GM23248 (cell line): ENCODE results near the gene DPP6.
"Not testable (repeated sequence)": the region's sequence is repeated elsewhere in the genome, so short reads cannot be mapped to it uniquely, and the experiment has no call there.

ENCODE experiments used
- EZH2 ChIP-seq: fragments of 200-600 bp; sonication (generic); IDR thresholded peaks from 2 replicates; pipeline ENCODE4 v1.6.1; 2018; ENCODE audit warnings: antibody characterized with exemption, mild to moderate bottlenecking; ENCODE audit not compliant: insufficient read depth, poor library complexity, severe bottlenecking
- EZH2phosphoT487 ChIP-seq: fragments of 200-600 bp; sonication (generic); IDR thresholded peaks from 2 replicates; pipeline ENCODE4 v1.6.1; 2018; ENCODE audit warnings: antibody characterized with exemption, moderate library complexity, mild to moderate bottlenecking, low read depth; ENCODE audit not compliant: insufficient read depth

- TF ChIP-seq EZH2, EZH2phosphoT487: not testable (repeated sequence)
Measured at GRCh38 chr7:154109615-154110014, 57.4 kb downstream of the DPP6 start.
